Hepatocyte (in vitro differentiated cells): ENCODE measurements around the gene PDE4B. TPM values are rescaled to one million over a fixed set of nuclear protein-coding genes. Genes with fewer than 3 reads are reported as not detected.
"Not testable (repeated sequence)": the region's sequence is repeated elsewhere in the genome, so short reads cannot be mapped to it uniquely, and the experiment has no call there.

Experiments
- DNase-seq: peaks from one replicate; pipeline ENCODE4 v3.0.0-alpha.2; 2016; ENCODE audit warnings: low spot score
- H2AFZ ChIP-seq: fragments of 200-600 bp; sonication (generic); 2 replicates; pipeline ENCODE4 v1.6.0; 2016; ENCODE audit warnings: antibody characterized with exemption, mild to moderate bottlenecking
- H3K27ac ChIP-seq: fragments of 200-600 bp; sonication (generic); 2 replicates; pipeline ENCODE4 v1.5.1; 2016; ENCODE audit warnings: mild to moderate bottlenecking
- H3K27me3 ChIP-seq: fragments of 200-600 bp; sonication (generic); 2 replicates; pipeline ENCODE4 v1.6.1; 2016
- H3K36me3 ChIP-seq: fragments of 200-600 bp; sonication (generic); replicated peaks from 2 replicates; pipeline ENCODE4 v1.5.1; 2016; ENCODE audit warnings: low read depth; ENCODE audit not compliant: insufficient read depth
- H3K4me1 ChIP-seq: fragments of 200-600 bp; sonication (generic); 2 replicates; pipeline ENCODE4 v1.5.1; 2016; ENCODE audit warnings: mild to moderate bottlenecking, moderate library complexity; ENCODE audit not compliant: insufficient read depth
- H3K4me2 ChIP-seq: fragments of 200-600 bp; sonication (generic); 2 replicates; pipeline ENCODE4 v1.6.0; 2016
- H3K4me3 ChIP-seq: fragments of 200-600 bp; sonication (generic); 2 replicates; pipeline ENCODE4 v1.5.1; 2016; ENCODE audit warnings: mild to moderate bottlenecking
- H3K79me2 ChIP-seq: fragments of 200-600 bp; sonication (generic); 2 replicates; pipeline ENCODE4 v1.6.0; 2017; ENCODE audit warnings: mild to moderate bottlenecking
- H3K9me2 ChIP-seq: fragments of 200-600 bp; sonication (generic); replicated peaks from 2 replicates; pipeline ENCODE4 v1.6.0; 2017; ENCODE audit warnings: mild to moderate bottlenecking; ENCODE audit not compliant: insufficient read depth
- H3K9me3 ChIP-seq: fragments of 200-600 bp; sonication (generic); 2 replicates; pipeline ENCODE4 v1.5.1; 2016; ENCODE audit warnings: low read depth, mild to moderate bottlenecking
- H4K20me1 ChIP-seq: fragments of 200-600 bp; sonication (generic); 2 replicates; pipeline ENCODE4 v1.6.0; 2016; ENCODE audit warnings: mild to moderate bottlenecking; ENCODE audit not compliant: insufficient read depth, poor library complexity, severe bottlenecking
- EZH2 ChIP-seq: fragments of 200-600 bp; sonication (generic); IDR thresholded peaks from 2 replicates; pipeline ENCODE4 v1.6.1; 2016; ENCODE audit warnings: antibody characterized with exemption, mild to moderate bottlenecking, borderline replicate concordance
- EZH2phosphoT487 ChIP-seq: fragments of 200-600 bp; sonication (generic); IDR thresholded peaks from one replicate; pipeline ENCODE4 v1.6.1; 2018; ENCODE audit warnings: antibody characterized with exemption, mild to moderate bottlenecking, low read depth, moderate library complexity; ENCODE audit not compliant: unreplicated experiment, severe bottlenecking
- WGBS: methylation state at CpG from one replicate; pipeline ENCODE4 v1.1.6; 2016; ENCODE audit warnings: low lambda C conversion rate; ENCODE audit errors: missing lambda C conversion rate; 5-methylcytosine and 5-hydroxymethylcytosine counted together
- polyA plus RNA-seq: library from polyadenylated mRNA; unstranded; fragments of >200 nt; fragmentation: Nextera tagmentation; extraction: Ambion mirVana; gene quantifications from 2 replicates; pipeline ENCODE4 v1.2.1, GENCODE V29; 2016
- total RNA-seq: library from RNA; depleted of rRNA; stranded (reverse); fragments of >200 nt; gene quantifications from 2 replicates; pipeline ENCODE4 v1.2.3, GENCODE V29; 2014
- TF ChIP-seq, protein P1 (sequence below): fragments of 200-600 bp; sonication (generic); IDR thresholded peaks from 2 replicates; pipeline ENCODE4 v1.5.1; 2016; ENCODE audit warnings: antibody characterized with exemption, mild to moderate bottlenecking; ENCODE audit not compliant: poor library complexity

Gene PDE4B
- total and polyA plus RNA-seq, 2 experiments from 2014 or later, result 1.8 to 3.4 TPM

DNA sequence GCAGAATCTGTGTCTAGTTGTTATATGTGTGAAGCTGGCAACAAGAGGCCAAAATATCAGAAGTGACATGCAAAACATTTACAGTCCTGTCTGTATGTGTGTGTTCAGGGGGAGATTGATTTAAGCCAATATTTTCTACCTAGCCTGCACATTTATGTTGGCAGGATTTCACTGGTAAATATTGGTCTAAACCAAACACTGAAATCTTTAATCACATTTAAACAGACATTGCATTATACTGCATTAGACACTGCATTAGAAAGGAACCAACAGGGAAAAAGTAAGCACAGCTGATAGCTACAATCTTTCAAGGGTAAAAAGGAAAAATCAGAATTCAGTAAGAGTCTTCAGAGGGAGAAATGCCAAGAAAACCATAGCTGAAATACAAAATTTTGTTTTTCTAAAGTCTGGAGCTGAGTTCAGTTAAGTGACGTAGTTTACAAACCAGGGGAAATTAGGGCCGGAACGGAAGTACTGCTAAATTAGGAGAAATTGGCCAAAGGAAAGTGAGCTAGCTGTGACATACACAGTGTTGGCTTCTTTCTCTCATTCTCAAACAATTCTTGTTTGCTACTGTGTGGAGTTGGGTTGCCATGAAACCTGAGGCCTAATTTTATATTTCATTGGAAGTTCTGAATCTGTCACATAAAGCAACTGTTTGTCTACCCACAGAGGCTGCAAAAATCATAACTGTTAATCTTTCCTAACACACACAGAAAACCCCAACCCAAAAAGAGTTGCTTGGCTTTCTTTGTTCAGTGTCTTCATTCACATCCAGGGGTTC is 524.0 kb downstream of the PDE4B start:
- TF ChIP-seq EZH2 (no peak), EZH2phosphoT487 (no peak)
- TF ChIP-seq, protein P1, sequence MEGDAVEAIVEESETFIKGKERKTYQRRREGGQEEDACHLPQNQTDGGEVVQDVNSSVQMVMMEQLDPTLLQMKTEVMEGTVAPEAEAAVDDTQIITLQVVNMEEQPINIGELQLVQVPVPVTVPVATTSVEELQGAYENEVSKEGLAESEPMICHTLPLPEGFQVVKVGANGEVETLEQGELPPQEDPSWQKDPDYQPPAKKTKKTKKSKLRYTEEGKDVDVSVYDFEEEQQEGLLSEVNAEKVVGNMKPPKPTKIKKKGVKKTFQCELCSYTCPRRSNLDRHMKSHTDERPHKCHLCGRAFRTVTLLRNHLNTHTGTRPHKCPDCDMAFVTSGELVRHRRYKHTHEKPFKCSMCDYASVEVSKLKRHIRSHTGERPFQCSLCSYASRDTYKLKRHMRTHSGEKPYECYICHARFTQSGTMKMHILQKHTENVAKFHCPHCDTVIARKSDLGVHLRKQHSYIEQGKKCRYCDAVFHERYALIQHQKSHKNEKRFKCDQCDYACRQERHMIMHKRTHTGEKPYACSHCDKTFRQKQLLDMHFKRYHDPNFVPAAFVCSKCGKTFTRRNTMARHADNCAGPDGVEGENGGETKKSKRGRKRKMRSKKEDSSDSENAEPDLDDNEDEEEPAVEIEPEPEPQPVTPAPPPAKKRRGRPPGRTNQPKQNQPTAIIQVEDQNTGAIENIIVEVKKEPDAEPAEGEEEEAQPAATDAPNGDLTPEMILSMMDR, result no peak
- H3K9me3 ChIP-seq, result no peaks in the 10 kb centered on the region
- WGBS, result 84% methylated on average over 3 of the region's 3 CpGs
- no peak for DNase-seq
- H3K4me2 ChIP-seq, result no peak overlapping the region
- no peak overlapping the region for H3K4me3 ChIP-seq
- H3K27me3 ChIP-seq, result no peaks in the 10 kb centered on the region
- H3K4me1 ChIP-seq, result no peaks in the 10 kb centered on the region
- H4K20me1 ChIP-seq, result no peaks in the 10 kb centered on the region
- no peak overlapping the region for H3K27ac ChIP-seq
- H3K9me2 ChIP-seq, result no peaks in the 10 kb centered on the region
- H2AFZ ChIP-seq, result no peak overlapping the region
- H3K36me3 ChIP-seq, result no peaks in the 10 kb centered on the region
- no peaks in the 10 kb centered on the region for H3K79me2 ChIP-seq

DNA sequence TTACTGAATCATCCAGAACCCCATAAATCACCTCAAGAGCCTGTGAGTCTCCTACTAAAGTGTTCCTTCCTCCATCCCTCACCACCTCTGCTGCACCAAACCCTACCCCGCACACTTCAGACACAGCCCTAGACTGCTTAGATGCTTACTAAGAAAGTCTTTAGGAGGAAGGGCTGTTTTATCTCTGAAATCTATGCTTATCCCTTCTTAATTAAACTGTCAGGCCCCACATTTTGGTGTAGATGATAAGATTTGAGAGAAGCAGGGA is 524.5 kb downstream of the PDE4B start:
- TF ChIP-seq, protein P1, result no peak
- TF ChIP-seq EZH2 (no peak), EZH2phosphoT487 (no peak)
- H3K4me1 ChIP-seq, result no peaks in the 10 kb centered on the region
- no peaks in the 10 kb centered on the region for H3K9me3 ChIP-seq
- no peak overlapping the region for H3K27ac ChIP-seq
- H3K79me2 ChIP-seq, result no peaks in the 10 kb centered on the region
- H3K27me3 ChIP-seq, result no peaks in the 10 kb centered on the region
- WGBS, result 81% methylated on average over 1 of the region's 1 CpG
- no peaks in the 10 kb centered on the region for H3K36me3 ChIP-seq
- no peak overlapping the region for H3K4me3 ChIP-seq
- H3K9me2 ChIP-seq, result no peaks in the 10 kb centered on the region
- no peak overlapping the region for H3K4me2 ChIP-seq
- no peak overlapping the region for H2AFZ ChIP-seq
- no peak for DNase-seq
- H4K20me1 ChIP-seq, result no peaks in the 10 kb centered on the region

DNA sequence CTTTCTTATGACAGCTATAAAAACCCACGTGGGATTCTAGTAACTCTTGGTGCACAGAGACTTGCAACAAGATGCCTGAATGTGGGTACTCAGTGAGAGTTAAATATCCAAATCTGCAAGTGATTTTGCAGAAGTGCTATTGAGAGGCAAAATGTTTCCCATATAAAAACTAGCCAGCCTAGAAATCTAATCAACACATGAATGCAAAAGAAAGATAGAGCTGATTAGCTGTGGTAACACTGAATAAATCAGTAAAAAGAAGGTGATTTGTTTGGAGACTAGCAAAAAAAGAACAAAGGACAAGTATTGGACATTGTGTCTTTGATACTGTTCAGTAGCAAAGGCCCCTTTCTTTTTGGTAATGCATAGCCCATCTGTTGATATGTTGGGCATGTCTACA is 527.5 kb downstream of the PDE4B start:
- Histone ChIP-seq H3K4me3 (no peak overlapping the region), H3K27me3 (no peaks in the 10 kb centered on the region), H3K9me2 (no peaks in the 10 kb centered on the region), H3K9me3 (no peaks in the 10 kb centered on the region), H3K4me1 (no peaks in the 10 kb centered on the region), H3K4me2 (no peak overlapping the region), H3K79me2 (no peaks in the 10 kb centered on the region), H4K20me1 (no peaks in the 10 kb centered on the region), H2AFZ (no peak overlapping the region), H3K36me3 (no peaks in the 10 kb centered on the region), H3K27ac (no peak overlapping the region)
- no peak for DNase-seq
- 8% methylated on average over 1 of the region's 1 CpG for WGBS
- no peak for TF ChIP-seq EZH2phosphoT487
- TF ChIP-seq, protein P1, result no peak
- no peak for TF ChIP-seq EZH2

DNA sequence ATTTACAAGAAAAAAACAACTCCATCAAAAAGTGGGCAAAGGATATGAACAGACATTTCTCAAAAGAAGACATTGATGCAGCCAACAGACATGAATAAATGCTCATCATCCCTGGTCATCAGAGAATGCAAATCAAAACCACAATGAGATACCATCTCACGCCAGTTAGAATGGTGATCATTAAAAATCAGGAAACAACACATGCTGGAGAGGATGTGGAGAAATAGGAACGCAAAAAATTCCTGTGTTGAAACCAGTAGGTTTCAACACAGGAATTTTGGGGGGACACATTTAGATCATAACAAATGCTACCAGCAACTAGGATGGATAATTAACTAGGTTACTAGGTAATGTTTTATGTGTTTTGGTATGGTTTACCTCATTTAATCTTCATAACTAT is 529.8 kb downstream of the PDE4B start:
- not testable (repeated sequence) for H3K36me3 ChIP-seq, H3K4me3 ChIP-seq, H3K27ac ChIP-seq, H4K20me1 ChIP-seq, DNase-seq, H3K4me1 ChIP-seq, H3K79me2 ChIP-seq, H3K9me2 ChIP-seq, H3K4me2 ChIP-seq, H3K27me3 ChIP-seq, H2AFZ ChIP-seq, H3K9me3 ChIP-seq
- WGBS, result 100% methylated on average over 2 of the region's 2 CpGs
